Peyer's patch (tissue), 4 donors: Measurements from ENCODE around the gene LIPC. TPM values are rescaled to one million over a fixed set of nuclear protein-coding genes. Genes with fewer than 3 reads are reported as not detected.

Experiments
- DNase-seq, 3 donors: peaks; one replicate each; pipeline ENCODE4 v3.0.0-alpha.2; 2017 to 2019
- H3K27ac ChIP-seq, 4 donors: fragments of 200-600 bp; sonication (generic); one replicate each; pipeline ENCODE4 v1.5.1; 2016 to 2019
- H3K27me3 ChIP-seq, 2 donors: fragments of 200-600 bp; sonication (generic); one replicate each; pipeline ENCODE4 v1.5.1; 2019
- H3K36me3 ChIP-seq, 3 donors: fragments of 200-600 bp; sonication (generic); one replicate each; pipeline ENCODE4 v1.5.1; 2016 to 2019
- H3K4me1 ChIP-seq, 4 donors: fragments of 200-600 bp; sonication (generic); one replicate each; pipeline ENCODE4 v1.5.1; 2016 to 2019
- H3K4me3 ChIP-seq, 4 donors: fragments of 200-600 bp; sonication (generic); 1 replicate in 3 of 4; 2 replicates in 1 of 4; pipeline ENCODE4 v1.5.1; 2016 to 2019; ENCODE audit warnings: mild to moderate bottlenecking in 1 of 4
- H3K9me3 ChIP-seq, 4 donors: fragments of 200-600 bp; sonication (generic); one replicate each; pipeline ENCODE4 v1.5.1; 2016 to 2019; ENCODE audit warnings: mild to moderate bottlenecking in 1 of 4
- POLR2A ChIP-seq, 2 donors: fragments of 450-650 bp; IDR thresholded peaks; one replicate each; pipeline ENCODE4 v1.5.1; 2017; ENCODE audit warnings: antibody characterized with exemption in 2 of 2, mild to moderate bottlenecking in 2 of 2, moderate library complexity in 2 of 2
- total RNA-seq, 4 donors: library from RNA; depleted of rRNA; stranded (reverse); fragments of >200 nt; gene quantifications; one replicate each; pipeline ENCODE4 v1.1.0, GENCODE V29; 2016
- TF ChIP-seq, protein P1 (sequence below), 6 experiments: fragments of 450-650 bp in 4 of 6; fragments of 200-600 bp in 2 of 6; sonication (generic) in 1 of 6; IDR thresholded peaks; one replicate each; pipeline ENCODE4 v1.5.1; 2017 to 2019; ENCODE audit warnings: antibody characterized with exemption in 6 of 6, mild to moderate bottlenecking in 3 of 6, moderate library complexity in 1 of 6

The LIPC gene
- total RNA-seq, 4 donors from 2014 or later: 0.40 to 8.9 (median 1.0) TPM; not detected in 1

DNA sequence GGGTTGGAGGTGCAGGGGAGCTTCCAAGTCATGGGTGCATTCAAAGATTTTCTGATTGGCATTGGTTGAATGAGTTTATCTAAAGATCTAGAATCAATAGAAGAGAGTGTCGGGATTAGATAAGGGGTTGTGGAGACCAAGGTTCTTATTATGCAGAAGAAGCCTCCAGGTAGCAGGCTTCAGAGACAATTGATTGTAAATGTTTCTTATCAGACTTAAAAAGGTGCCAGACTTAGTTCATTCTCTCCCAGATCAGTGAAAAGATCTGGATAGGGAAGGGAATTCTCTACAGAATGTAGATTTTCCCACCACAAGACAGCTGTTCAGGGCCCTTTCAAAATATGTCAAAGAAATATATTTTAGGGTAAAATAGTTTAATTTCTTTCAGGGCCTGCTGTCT, 129.5 kb downstream of the LIPC start:
- H3K9me3 ChIP-seq: no peaks in the 10 kb centered on the region
- no peaks in the 10 kb centered on the region for H3K36me3 ChIP-seq
- no peak for DNase-seq
- H3K27ac ChIP-seq: no peak overlapping the region
- TF ChIP-seq POLR2A (IDR thresholded peaks at IDR 0.05): no peak
- TF ChIP-seq, protein P1, sequence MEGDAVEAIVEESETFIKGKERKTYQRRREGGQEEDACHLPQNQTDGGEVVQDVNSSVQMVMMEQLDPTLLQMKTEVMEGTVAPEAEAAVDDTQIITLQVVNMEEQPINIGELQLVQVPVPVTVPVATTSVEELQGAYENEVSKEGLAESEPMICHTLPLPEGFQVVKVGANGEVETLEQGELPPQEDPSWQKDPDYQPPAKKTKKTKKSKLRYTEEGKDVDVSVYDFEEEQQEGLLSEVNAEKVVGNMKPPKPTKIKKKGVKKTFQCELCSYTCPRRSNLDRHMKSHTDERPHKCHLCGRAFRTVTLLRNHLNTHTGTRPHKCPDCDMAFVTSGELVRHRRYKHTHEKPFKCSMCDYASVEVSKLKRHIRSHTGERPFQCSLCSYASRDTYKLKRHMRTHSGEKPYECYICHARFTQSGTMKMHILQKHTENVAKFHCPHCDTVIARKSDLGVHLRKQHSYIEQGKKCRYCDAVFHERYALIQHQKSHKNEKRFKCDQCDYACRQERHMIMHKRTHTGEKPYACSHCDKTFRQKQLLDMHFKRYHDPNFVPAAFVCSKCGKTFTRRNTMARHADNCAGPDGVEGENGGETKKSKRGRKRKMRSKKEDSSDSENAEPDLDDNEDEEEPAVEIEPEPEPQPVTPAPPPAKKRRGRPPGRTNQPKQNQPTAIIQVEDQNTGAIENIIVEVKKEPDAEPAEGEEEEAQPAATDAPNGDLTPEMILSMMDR (IDR thresholded peaks at IDR 0.05): no peak
- no peaks in the 10 kb centered on the region for H3K27me3 ChIP-seq
- H3K4me1 ChIP-seq: no peaks in the 10 kb centered on the region
- no peak overlapping the region for H3K4me3 ChIP-seq

DNA sequence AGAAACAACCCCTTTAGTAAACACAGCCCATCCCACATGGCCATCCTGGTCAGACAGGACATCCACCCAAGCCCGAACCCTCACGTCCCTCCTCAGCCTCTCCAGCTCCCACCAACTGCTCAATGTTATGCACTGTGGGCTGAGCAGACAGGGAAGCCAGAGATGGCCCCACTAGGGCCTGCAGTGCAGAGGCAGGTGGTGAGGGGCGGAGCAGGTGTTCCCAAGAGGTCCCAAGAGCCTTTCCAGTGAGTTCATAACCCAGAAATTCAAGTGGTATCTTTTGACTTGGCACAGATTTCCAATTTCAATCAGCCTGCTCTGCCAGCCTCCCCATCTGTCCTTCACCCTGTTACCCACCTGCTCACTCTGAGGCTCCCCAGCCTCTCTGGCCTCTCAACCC, 130.3 kb downstream of the LIPC start:
- Histone ChIP-seq H3K4me3 (no peak overlapping the region), H3K36me3 (no peaks in the 10 kb centered on the region), H3K9me3 (no peaks in the 10 kb centered on the region), H3K27me3 (no peaks in the 10 kb centered on the region), H3K4me1 (no peaks in the 10 kb centered on the region), H3K27ac (no peak overlapping the region)
- TF ChIP-seq, protein P1 (IDR thresholded peaks at IDR 0.05): no peak
- DNase-seq: no peak

DNA sequence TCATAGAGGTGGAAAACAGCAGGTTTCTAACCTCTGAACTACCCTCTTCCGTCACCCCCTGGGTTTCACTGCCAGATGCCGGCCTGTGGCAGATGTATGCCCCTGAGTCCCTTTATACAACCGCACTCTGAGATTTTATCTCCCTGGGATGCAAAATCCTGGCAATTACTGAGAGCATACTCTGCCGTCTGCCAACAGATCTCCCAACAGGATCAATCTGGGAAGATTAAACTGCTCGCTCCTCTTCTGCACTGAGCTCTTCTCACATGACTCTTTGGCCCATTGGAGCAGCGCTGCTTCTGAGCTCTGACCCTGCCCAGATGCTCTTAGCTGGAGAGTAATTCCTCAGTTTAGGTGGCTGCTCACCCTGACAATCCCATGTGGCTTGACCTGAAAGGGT, 133.2 kb downstream of the LIPC start:
- no peak for DNase-seq

DNA sequence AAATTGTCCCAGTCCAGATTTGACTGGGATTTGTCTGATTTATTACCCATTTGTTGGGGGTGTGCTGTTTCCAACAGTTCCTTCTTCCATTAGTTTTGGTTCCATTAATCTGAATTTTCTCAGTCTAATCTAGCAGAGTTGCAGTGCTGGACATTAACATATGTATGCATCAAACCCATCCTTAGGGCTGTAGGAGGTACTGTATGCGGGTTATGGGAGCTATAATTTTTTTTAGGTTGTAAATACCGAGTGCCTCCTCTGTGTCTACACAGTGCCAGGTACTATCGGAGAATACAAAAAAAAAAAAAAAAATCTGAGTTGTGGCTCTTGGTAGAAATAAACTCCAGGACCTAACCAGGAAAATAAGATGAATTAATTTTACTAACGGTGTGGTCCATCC, 133.8 kb downstream of the LIPC start:
- no peaks in the 10 kb centered on the region for H3K36me3 ChIP-seq
- H3K27me3 ChIP-seq: no peaks in the 10 kb centered on the region
- no peak for TF ChIP-seq POLR2A (IDR thresholded peaks at IDR 0.05)
- TF ChIP-seq, protein P1 (IDR thresholded peaks at IDR 0.05): peak in 1 of 6 experiments; percentile 15
- H3K27ac ChIP-seq: no peak overlapping the region
- H3K4me1 ChIP-seq: no peaks in the 10 kb centered on the region
- H3K4me3 ChIP-seq: no peak overlapping the region
- no peak for DNase-seq
- no peaks in the 10 kb centered on the region for H3K9me3 ChIP-seq

More for the DNA sequence above, 133.2 kb downstream of the LIPC start:
- no peaks in the 10 kb centered on the region for H3K9me3 ChIP-seq
- H3K27ac ChIP-seq: no peak overlapping the region
- TF ChIP-seq, protein P1 (IDR thresholded peaks at IDR 0.05): no peak
- no peak for TF ChIP-seq POLR2A (IDR thresholded peaks at IDR 0.05)
- H3K4me1 ChIP-seq: no peaks in the 10 kb centered on the region
- H3K4me3 ChIP-seq: no peak overlapping the region
- no peaks in the 10 kb centered on the region for H3K27me3 ChIP-seq
- no peaks in the 10 kb centered on the region for H3K36me3 ChIP-seq

DNA sequence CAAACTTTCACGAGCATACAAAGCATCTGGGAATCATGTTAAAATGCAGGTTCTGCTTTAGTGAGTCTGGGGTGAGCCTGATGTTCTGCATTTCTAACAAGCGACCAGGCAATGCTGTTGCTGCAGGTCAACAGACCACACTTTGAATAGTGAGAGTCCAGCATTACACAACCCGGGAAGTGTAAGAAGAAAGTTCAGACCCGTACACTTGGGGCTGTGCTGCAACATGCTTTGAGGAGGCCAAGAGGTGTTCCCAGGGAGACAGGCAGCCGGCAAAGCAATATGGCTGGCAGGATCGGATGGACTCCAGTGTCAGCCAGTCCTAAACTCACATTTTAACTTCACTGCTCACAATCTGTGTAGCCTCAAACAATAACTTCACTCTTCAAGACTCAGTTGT, 134.2 kb downstream of the LIPC start:
- Histone ChIP-seq H3K27me3 (no peaks in the 10 kb centered on the region), H3K36me3 (no peaks in the 10 kb centered on the region), H3K4me3 (no peak overlapping the region), H3K9me3 (no peaks in the 10 kb centered on the region), H3K4me1 (no peaks in the 10 kb centered on the region), H3K27ac (no peak overlapping the region)
- DNase-seq: no peak
- TF ChIP-seq, protein P1 (IDR thresholded peaks at IDR 0.05): no peak
- TF ChIP-seq POLR2A (IDR thresholded peaks at IDR 0.05): no peak

DNA sequence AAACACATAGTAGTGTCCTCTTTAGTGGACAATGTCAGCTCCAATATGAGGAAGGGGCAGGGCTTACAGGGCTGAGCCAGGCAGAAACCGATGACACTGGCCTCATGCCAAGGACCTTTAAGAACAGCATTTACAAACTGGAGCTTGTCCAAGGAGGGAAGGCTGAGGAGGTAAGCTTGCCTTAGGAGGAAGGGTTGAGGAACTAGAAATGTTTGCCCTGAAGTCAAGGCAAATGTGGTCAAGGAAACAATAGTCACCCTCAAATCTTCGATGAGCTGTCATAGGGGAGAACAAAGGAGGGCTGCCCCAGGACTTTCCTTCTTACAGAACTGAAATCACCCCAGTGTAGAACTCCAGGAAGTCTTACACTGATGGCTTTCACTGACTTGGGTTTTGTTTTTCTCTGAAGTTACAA, 136.4 kb downstream of the LIPC start:
- TF ChIP-seq, protein P1 (IDR thresholded peaks at IDR 0.05): no peak
- no peak for TF ChIP-seq POLR2A (IDR thresholded peaks at IDR 0.05)
- Histone ChIP-seq H3K27ac (no peak overlapping the region), H3K36me3 (no peaks in the 10 kb centered on the region), H3K27me3 (no peaks in the 10 kb centered on the region), H3K4me1 (no peaks in the 10 kb centered on the region), H3K4me3 (no peak overlapping the region), H3K9me3 (no peaks in the 10 kb centered on the region)
- DNase-seq: peak in 1 of 3 donors; percentile 62
